Measurements from ENCODE around the gene DPP4. TPM values are rescaled to one million over a fixed set of nuclear protein-coding genes. Genes with fewer than 3 reads are reported as not detected.

DPP4 gene
- total and polyA plus RNA-seq, 2 donors from 2014 or later = 29.4 to 74.8 TPM

DNA sequence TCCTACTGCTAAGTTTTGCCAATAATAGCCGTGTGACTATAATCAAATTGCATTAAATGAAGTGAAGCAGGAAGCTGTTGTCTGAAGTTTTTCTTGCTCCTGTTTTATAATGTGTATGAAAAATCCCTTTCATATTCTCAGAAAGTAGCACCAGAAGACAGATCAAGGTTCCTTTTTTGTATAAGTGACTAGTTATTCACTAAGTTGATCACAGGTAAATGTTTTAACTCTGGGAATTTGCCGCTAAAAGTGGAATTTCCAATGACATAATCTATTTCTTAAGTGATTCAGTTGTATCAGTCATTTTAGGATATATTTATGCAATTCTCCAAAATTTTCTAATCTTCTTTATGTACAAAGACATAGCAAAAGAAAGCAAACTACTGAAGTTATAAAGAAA lies 99.6 kb downstream of the DPP4 start:
- TF ChIP-seq, protein P1, sequence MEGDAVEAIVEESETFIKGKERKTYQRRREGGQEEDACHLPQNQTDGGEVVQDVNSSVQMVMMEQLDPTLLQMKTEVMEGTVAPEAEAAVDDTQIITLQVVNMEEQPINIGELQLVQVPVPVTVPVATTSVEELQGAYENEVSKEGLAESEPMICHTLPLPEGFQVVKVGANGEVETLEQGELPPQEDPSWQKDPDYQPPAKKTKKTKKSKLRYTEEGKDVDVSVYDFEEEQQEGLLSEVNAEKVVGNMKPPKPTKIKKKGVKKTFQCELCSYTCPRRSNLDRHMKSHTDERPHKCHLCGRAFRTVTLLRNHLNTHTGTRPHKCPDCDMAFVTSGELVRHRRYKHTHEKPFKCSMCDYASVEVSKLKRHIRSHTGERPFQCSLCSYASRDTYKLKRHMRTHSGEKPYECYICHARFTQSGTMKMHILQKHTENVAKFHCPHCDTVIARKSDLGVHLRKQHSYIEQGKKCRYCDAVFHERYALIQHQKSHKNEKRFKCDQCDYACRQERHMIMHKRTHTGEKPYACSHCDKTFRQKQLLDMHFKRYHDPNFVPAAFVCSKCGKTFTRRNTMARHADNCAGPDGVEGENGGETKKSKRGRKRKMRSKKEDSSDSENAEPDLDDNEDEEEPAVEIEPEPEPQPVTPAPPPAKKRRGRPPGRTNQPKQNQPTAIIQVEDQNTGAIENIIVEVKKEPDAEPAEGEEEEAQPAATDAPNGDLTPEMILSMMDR (IDR thresholded peaks at IDR 0.05; ENCODE audit: borderline replicate concordance, extremely low read depth, insufficient read depth) = no peak
- no peak overlapping the region for H3K27ac ChIP-seq (ENCODE audit: low read depth in 2 of 2, low read length in 2 of 2)
- H3K27me3 ChIP-seq (ENCODE audit: control insufficient read depth, insufficient read depth, low read length) = no peaks in the 10 kb centered on the region
- no peaks in the 10 kb centered on the region for H3K4me1 ChIP-seq (ENCODE audit: control insufficient read depth in 2 of 3, insufficient read depth in 2 of 3, low read depth in 1 of 3, low read length in 3 of 3)
- intact Hi-C loops (cut with DNase I) = no loop called here
- no peak overlapping the region for H3K4me3 ChIP-seq (ENCODE audit: low read length in 3 of 3)
- H3K36me3 ChIP-seq (ENCODE audit: control insufficient read depth in 2 of 3, insufficient read depth in 3 of 3, low read length in 3 of 3) = no peaks in the 10 kb centered on the region
- FAIRE-seq (no peak), DNase-seq (no peak)
- no peak overlapping the region for H3K9ac ChIP-seq (ENCODE audit: low read length in 3 of 3)
- H3K9me3 ChIP-seq (ENCODE audit: control insufficient read depth in 2 of 3, insufficient read depth in 1 of 3, low read length in 3 of 3) = no peaks in the 10 kb centered on the region

DNA sequence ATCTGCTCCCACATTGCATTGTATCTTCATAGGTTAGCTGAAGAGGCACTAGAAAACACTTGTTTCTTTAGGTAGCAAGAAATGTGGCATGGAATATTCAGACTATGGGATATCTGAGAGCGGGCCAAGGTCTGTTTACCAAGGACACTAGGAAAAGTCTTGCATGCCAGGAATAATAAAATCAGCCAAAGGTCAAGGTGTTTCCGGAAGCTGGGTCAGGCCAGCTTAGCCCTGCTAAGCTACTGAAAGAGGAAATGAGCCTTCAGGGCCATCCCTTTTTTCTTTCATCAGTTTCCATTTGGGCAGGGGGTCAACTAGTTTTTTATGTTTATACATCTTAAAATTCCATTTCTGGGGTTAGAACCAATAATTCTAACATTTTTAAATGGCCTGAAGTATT lies 101.1 kb downstream of the DPP4 start:
- TF ChIP-seq, protein P1 (IDR thresholded peaks at IDR 0.05; ENCODE audit: borderline replicate concordance, extremely low read depth, insufficient read depth) = no peak
- intact Hi-C loops (cut with DNase I) = no loop called here
- no peaks in the 10 kb centered on the region for H3K9me3 ChIP-seq (ENCODE audit: control insufficient read depth in 2 of 3, insufficient read depth in 1 of 3, low read length in 3 of 3)
- H3K36me3 ChIP-seq (ENCODE audit: control insufficient read depth in 2 of 3, insufficient read depth in 3 of 3, low read length in 3 of 3) = no peaks in the 10 kb centered on the region
- no peaks in the 10 kb centered on the region for H3K4me1 ChIP-seq (ENCODE audit: control insufficient read depth in 2 of 3, insufficient read depth in 2 of 3, low read depth in 1 of 3, low read length in 3 of 3)
- H3K9ac ChIP-seq (ENCODE audit: low read length in 3 of 3) = no peak overlapping the region
- no peak overlapping the region for H3K27ac ChIP-seq (ENCODE audit: low read depth in 2 of 2, low read length in 2 of 2)
- H3K4me3 ChIP-seq (ENCODE audit: low read length in 3 of 3) = no peak overlapping the region
- no peak for FAIRE-seq
- no peaks in the 10 kb centered on the region for H3K27me3 ChIP-seq (ENCODE audit: control insufficient read depth, insufficient read depth, low read length)
- no peak for DNase-seq

DNA sequence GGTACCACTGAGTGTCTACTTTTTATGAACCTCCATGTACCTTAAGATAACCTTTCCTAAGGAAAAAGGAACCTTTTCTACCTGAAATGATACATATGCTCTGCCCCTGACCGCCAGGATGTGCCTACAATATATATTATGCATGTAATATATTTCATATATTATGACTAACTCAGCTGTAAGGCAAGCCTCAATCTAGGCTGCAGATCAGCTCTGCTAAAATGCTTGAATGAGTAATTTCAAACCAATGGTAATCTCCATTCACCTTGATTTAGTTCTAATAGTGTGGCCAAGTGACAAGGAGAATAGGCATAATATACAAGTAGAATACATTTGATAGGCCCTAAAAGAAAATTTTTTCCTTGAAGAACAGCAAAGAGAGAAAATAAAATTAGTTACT lies 101.8 kb downstream of the DPP4 start:
- no peaks in the 10 kb centered on the region for H3K9me3 ChIP-seq (ENCODE audit: control insufficient read depth in 2 of 3, insufficient read depth in 1 of 3, low read length in 3 of 3)
- no peak overlapping the region for H3K27ac ChIP-seq (ENCODE audit: low read depth in 2 of 2, low read length in 2 of 2)
- no peaks in the 10 kb centered on the region for H3K27me3 ChIP-seq (ENCODE audit: control insufficient read depth, insufficient read depth, low read length)
- H3K4me3 ChIP-seq (ENCODE audit: low read length in 3 of 3) = no peak overlapping the region
- H3K9ac ChIP-seq (ENCODE audit: low read length in 3 of 3) = no peak overlapping the region
- intact Hi-C loops (cut with DNase I) = no loop called here
- no peaks in the 10 kb centered on the region for H3K36me3 ChIP-seq (ENCODE audit: control insufficient read depth in 2 of 3, insufficient read depth in 3 of 3, low read length in 3 of 3)
- H3K4me1 ChIP-seq (ENCODE audit: control insufficient read depth in 2 of 3, insufficient read depth in 2 of 3, low read depth in 1 of 3, low read length in 3 of 3) = no peaks in the 10 kb centered on the region
- DNase-seq (no peak), FAIRE-seq (no peak)
- TF ChIP-seq, protein P1 (IDR thresholded peaks at IDR 0.05; ENCODE audit: borderline replicate concordance, extremely low read depth, insufficient read depth) = no peak

DNA sequence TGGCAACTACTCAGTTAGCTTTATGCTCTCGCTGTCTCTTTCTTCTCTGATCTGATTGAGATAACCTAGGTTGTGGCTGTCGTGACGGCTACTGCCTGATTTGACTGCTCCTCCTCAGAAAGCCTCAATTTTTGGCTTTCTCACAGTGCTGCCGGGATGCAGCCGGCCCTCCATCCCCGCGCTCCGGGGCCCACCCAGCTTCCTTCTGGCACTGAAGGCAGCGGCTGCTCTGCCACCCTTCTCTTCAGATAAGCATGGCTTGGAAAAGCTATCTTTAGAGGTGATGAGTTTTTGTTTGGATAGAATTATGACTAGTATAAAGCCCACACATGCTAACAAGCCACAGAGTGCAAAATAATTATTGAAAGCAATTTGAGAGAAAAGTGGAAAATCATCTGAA lies 102.5 kb downstream of the DPP4 start:
- TF ChIP-seq, protein P1 (IDR thresholded peaks at IDR 0.05; ENCODE audit: borderline replicate concordance, extremely low read depth, insufficient read depth) = no peak
- intact Hi-C loops (cut with DNase I) = no loop called here
- FAIRE-seq = no peak

More for the DNA sequence above, 102.5 kb downstream of the DPP4 start:
- no peak for DNase-seq
- Histone ChIP-seq H3K36me3 (ENCODE audit: control insufficient read depth in 2 of 3, insufficient read depth in 3 of 3, low read length in 3 of 3) (no peaks in the 10 kb centered on the region), H3K27ac (ENCODE audit: low read depth in 2 of 2, low read length in 2 of 2) (no peak overlapping the region), H3K4me1 (ENCODE audit: control insufficient read depth in 2 of 3, insufficient read depth in 2 of 3, low read depth in 1 of 3, low read length in 3 of 3) (no peaks in the 10 kb centered on the region), H3K9me3 (ENCODE audit: control insufficient read depth in 2 of 3, insufficient read depth in 1 of 3, low read length in 3 of 3) (no peaks in the 10 kb centered on the region), H3K27me3 (ENCODE audit: control insufficient read depth, insufficient read depth, low read length) (no peaks in the 10 kb centered on the region), H3K9ac (ENCODE audit: low read length in 3 of 3) (no peak overlapping the region), H3K4me3 (ENCODE audit: low read length in 3 of 3) (no peak overlapping the region)
